Panc1 (cell line): ENCODE data around the gene C1D. TPM values are rescaled to one million over a fixed set of nuclear protein-coding genes. Genes with fewer than 3 reads are reported as not detected.

Experiments
- ATAC-seq: fragments of 200-7000 bp; cut with Tn5 transposase; 2 replicates; pipeline ENCODE4 v1.9.1; 2020; ENCODE audit warnings: mild to moderate bottlenecking, moderate library complexity
- BruUV-seq: library from RNA; stranded (reverse); fragments of 400-500 nt; replicated peaks from 2 replicates; lab custom pipeline; 2021; lab: Mats Ljungman, UMichigan
- CTCF ChIA-PET: fragments of 300-600 bp; sonication (Branson Sonifier 250); formaldehyde crosslinking; loops from one replicate; lab custom pipeline; 2022; ENCODE audit warnings: antibody characterized with exemption; lab: Charles Lee
- POLR2A ChIA-PET: fragments of 300-600 bp; sonication (Branson Sonifier 250); formaldehyde crosslinking; loops from one replicate; lab custom pipeline; 2022; ENCODE audit warnings: antibody characterized with exemption; lab: Charles Lee
- DNase-seq: peaks from one replicate; pipeline ENCODE4 v3.0.0-alpha.2; 2010; ENCODE audit warnings: low read depth, low spot score
- H3K27ac ChIP-seq: 2 replicates; pipeline ENCODE4 v1.5.1; 2011; ENCODE audit warnings: mild to moderate bottlenecking, low read length, inconsistent platforms
- H3K27me3 ChIP-seq: fragments of 200-500 bp; sonication (Bioruptor generic); 2 replicates; pipeline ENCODE4 v1.6.0; 2014; ENCODE audit warnings: low read length, inconsistent platforms; ENCODE audit not compliant: control insufficient read depth, insufficient read depth
- H3K36me3 ChIP-seq: fragments of 200-500 bp; sonication (Bioruptor generic); 2 replicates; pipeline ENCODE4 v1.5.1; 2014; ENCODE audit warnings: inconsistent platforms, mild to moderate bottlenecking, low read length, moderate library complexity; ENCODE audit not compliant: control insufficient read depth, insufficient read depth
- H3K4me1 ChIP-seq: 2 replicates; pipeline ENCODE4 v1.5.1; 2011; ENCODE audit warnings: inconsistent platforms, mild to moderate bottlenecking, low read length, moderate library complexity; ENCODE audit not compliant: control insufficient read depth, insufficient read depth
- H3K4me3 ChIP-seq, 2 experiments: 2 replicates each; pipeline ENCODE4 v1.5.1; 2011 to 2012; ENCODE audit warnings: low read depth in 2 of 2, low read length in 2 of 2, mild to moderate bottlenecking in 2 of 2, inconsistent platforms in 1 of 2, moderate library complexity in 1 of 2
- H3K9me3 ChIP-seq: fragments of 200-500 bp; sonication (Bioruptor generic); 2 replicates; pipeline ENCODE4 v1.5.1; 2014; ENCODE audit warnings: low read depth, mild to moderate bottlenecking, inconsistent platforms, low read length, moderate library complexity; ENCODE audit not compliant: control insufficient read depth, insufficient read depth
- POLR2AphosphoS5 ChIP-seq: IDR thresholded peaks from 2 replicates; pipeline ENCODE4 v1.6.1; 2012; ENCODE audit warnings: mild to moderate bottlenecking, low read depth, low read length, moderate library complexity
- REST ChIP-seq, 2 experiments: IDR thresholded peaks; 2 replicates each; pipeline ENCODE4 v1.6.1; 2011 to 2012; ENCODE audit warnings: low read depth in 2 of 2, control low read depth in 1 of 2, low read length in 1 of 2, mild to moderate bottlenecking in 1 of 2, moderate library complexity in 1 of 2; ENCODE audit not compliant: insufficient read depth in 1 of 2
- SIN3A ChIP-seq: IDR thresholded peaks from 2 replicates; pipeline ENCODE4 v1.6.1; 2012; ENCODE audit warnings: low read depth, mild to moderate bottlenecking, low read length, moderate library complexity, borderline replicate concordance; ENCODE audit not compliant: insufficient read depth
- TCF7L2 ChIP-seq: IDR thresholded peaks from 2 replicates; pipeline ENCODE4 v1.6.1; 2011; ENCODE audit warnings: mild to moderate bottlenecking, low read depth, low read length, inconsistent platforms
- in situ Hi-C: cut with HindIII; loops from 2 replicates; pipeline ENCODE4 v1.10.0; 2016; ENCODE audit warnings: low sequenced_read_pairs, low pct_unique_long_range_greater_than_20kb
- intact Hi-C: fragments of 100-400 bp; cut with micrococcal nuclease; formaldehyde crosslinking; loops from one replicate; pipeline ENCODE4 v1.10.0; 2022; ENCODE audit not compliant: unreplicated experiment
- total RNA-seq: library from RNA; stranded (reverse); gene quantifications from one replicate; pipeline ENCODE4 v1.2.1, GENCODE V29; 2021; ENCODE audit not compliant: unreplicated experiment
- TF ChIP-seq, protein P1 (sequence below): fragments of 450-650 bp; IDR thresholded peaks from 2 replicates; pipeline ENCODE4 v1.5.1; 2017; ENCODE audit warnings: mild to moderate bottlenecking

The C1D gene
- total RNA-seq, 1 experiment from 2014 or later = 16.8 TPM

DNA sequence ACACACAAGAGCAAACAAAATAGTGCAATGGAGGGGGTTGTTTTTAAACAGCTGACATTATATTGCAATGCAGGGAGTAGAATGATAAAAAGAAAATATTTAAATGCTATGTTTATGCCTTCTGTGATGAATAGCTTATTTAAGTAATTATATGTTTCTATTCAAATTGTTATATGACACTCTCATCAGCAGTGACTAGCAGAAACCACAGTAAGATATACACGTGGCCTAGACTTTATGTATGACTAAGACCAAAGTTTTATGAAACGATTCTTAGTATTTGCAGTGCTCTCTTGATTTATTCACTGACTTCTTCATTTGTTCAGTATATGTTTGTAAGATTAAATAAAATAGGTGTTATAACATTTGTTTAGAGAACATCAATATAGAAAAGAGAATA, 26.1 kb upstream of the C1D start:
- ChIA-PET POLR2A (no interaction called here), CTCF (no interaction called here)
- intact Hi-C loops (no loop called here), in situ Hi-C loops (no loop called here)
- Histone ChIP-seq H3K27me3 (peaks cover 13% of the 10 kb centered on the region), H3K36me3 (no peaks in the 10 kb centered on the region), H3K9me3 (no peaks in the 10 kb centered on the region), H3K4me3 (no peak overlapping the region), H3K27ac (no peak overlapping the region), H3K4me1 (no peaks in the 10 kb centered on the region)
- no TSS peak for BruUV-seq
- no peak for TF ChIP-seq REST (IDR thresholded peaks at IDR 0.05; ENCODE audit: insufficient read depth in 1 of 2, low read depth in 2 of 2, low read length in 1 of 2)
- TF ChIP-seq, protein P1, sequence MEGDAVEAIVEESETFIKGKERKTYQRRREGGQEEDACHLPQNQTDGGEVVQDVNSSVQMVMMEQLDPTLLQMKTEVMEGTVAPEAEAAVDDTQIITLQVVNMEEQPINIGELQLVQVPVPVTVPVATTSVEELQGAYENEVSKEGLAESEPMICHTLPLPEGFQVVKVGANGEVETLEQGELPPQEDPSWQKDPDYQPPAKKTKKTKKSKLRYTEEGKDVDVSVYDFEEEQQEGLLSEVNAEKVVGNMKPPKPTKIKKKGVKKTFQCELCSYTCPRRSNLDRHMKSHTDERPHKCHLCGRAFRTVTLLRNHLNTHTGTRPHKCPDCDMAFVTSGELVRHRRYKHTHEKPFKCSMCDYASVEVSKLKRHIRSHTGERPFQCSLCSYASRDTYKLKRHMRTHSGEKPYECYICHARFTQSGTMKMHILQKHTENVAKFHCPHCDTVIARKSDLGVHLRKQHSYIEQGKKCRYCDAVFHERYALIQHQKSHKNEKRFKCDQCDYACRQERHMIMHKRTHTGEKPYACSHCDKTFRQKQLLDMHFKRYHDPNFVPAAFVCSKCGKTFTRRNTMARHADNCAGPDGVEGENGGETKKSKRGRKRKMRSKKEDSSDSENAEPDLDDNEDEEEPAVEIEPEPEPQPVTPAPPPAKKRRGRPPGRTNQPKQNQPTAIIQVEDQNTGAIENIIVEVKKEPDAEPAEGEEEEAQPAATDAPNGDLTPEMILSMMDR = no peak
- DNase-seq (no peak), ATAC-seq (no peak)

DNA sequence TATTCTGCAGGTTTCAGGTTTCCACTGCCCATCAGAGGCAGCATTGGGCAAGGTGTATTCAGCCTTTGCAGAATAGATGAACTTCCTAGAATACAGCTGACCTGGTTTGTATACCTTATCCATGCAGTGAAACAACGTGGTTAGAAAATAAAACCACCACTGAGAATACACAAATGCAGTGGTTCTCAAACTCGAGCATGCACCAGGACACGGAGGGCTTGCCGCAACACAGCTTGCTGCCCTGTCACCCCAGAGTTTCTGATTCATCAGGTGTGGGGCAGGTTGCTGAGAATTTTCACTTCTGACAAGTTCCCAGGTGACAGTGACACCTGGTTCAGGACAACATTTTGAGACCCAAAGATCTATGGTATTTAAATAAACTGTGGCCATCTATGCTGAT, 23.4 kb upstream of the C1D start:
- TF ChIP-seq SIN3A (no peak), TCF7L2 (no peak), REST (IDR thresholded peaks at IDR 0.05; ENCODE audit: insufficient read depth in 1 of 2, low read depth in 2 of 2, low read length in 1 of 2) (no peak), POLR2AphosphoS5 (no peak)
- TF ChIP-seq, protein P1 = no peak
- in situ Hi-C loops (no loop called here), intact Hi-C loops (no loop called here)
- ATAC-seq (no peak), DNase-seq (no peak)
- CTCF ChIA-PET = interaction anchor here (0.7 kb wide), 1 partner anchor 402 kb away, joined by 5 read pairs; no protein-coding TSS in a partner anchor
- Histone ChIP-seq H3K27ac (no peak overlapping the region), H3K4me1 (no peaks in the 10 kb centered on the region), H3K4me3 (no peak overlapping the region), H3K27me3 (peaks cover 8% of the 10 kb centered on the region), H3K9me3 (no peaks in the 10 kb centered on the region), H3K36me3 (no peaks in the 10 kb centered on the region)
- POLR2A ChIA-PET = no interaction called here
- BruUV-seq = no TSS peak
